GM12878 (cell line): Measurements from ENCODE around the gene PI4KB. TPM values are rescaled to one million over a fixed set of nuclear protein-coding genes. Genes with fewer than 3 reads are reported as not detected.

Experiments
- ATAC-seq: fragments of 200-7000 bp; cut with Tn5 transposase; 3 replicates; pipeline ENCODE4 v1.9.1; 2020; ENCODE audit warnings: mild to moderate bottlenecking, moderate library complexity
- BruUV-seq: library from RNA; stranded (reverse); fragments of 400-500 nt; replicated peaks from 2 replicates; lab custom pipeline; 2021; lab: Mats Ljungman, UMichigan
- CTCF ChIA-PET: fragments of 300-600 bp; sonication (Branson Sonifier 250); formaldehyde crosslinking; extraction: SDS; loops from one replicate; lab custom pipeline; 2021; ENCODE audit warnings: inconsistent platforms; lab: Yijun Ruan, JAX
- POLR2A ChIA-PET: fragments of 350-600 bp; formaldehyde crosslinking; extraction: SDS; loops from one replicate; lab custom pipeline; 2021; ENCODE audit warnings: inconsistent platforms; lab: Charles Lee
- RAD21 ChIA-PET: fragments of 300-600 bp; sonication (Branson Sonifier 250); formaldehyde crosslinking; loops from one replicate; lab custom pipeline; 2023; ENCODE audit warnings: antibody characterized with exemption; ENCODE audit not compliant: unreplicated experiment; lab: Charles Lee
- SMC1A ChIA-PET: fragments of 300-600 bp; sonication (Branson Sonifier 250); formaldehyde crosslinking; loops from one replicate; lab custom pipeline; 2023; ENCODE audit not compliant: unreplicated experiment, uncharacterized antibody; lab: Charles Lee
- DNase-seq: peaks from one replicate; pipeline ENCODE4 v3.0.0-alpha.2; 2011; ENCODE audit warnings: low read depth, low spot score
- FAIRE-seq: peaks from 3 replicates; lab custom pipeline; 2011; peaks lifted over from hg19 to GRCh38; lab: Jason Lieb, UNC
- H2AFZ ChIP-seq: 2 replicates; pipeline ENCODE4 v1.6.0; 2011; ENCODE audit warnings: low read depth, low read length, control low read depth; ENCODE audit not compliant: control insufficient read depth
- H3K27ac ChIP-seq: 2 replicates; pipeline ENCODE4 v1.5.1; 2011; ENCODE audit warnings: control low read depth; ENCODE audit not compliant: control insufficient read depth, insufficient read depth
- H3K27me3 ChIP-seq, 2 experiments: replicated peaks in 1 of 2; 2 replicates each; pipeline versions ENCODE4 v1.6.0 to v1.6.1; 2011; ENCODE audit warnings: low read length in 1 of 2; ENCODE audit not compliant: control insufficient read depth in 2 of 2, insufficient read depth in 2 of 2
- H3K36me3 ChIP-seq, 2 experiments: 2 replicates each; pipeline ENCODE4 v1.5.1; 2011; ENCODE audit warnings: low read length in 1 of 2; ENCODE audit not compliant: control insufficient read depth in 2 of 2, insufficient read depth in 2 of 2
- H3K4me1 ChIP-seq: 2 replicates; pipeline ENCODE4 v1.6.1; 2011; ENCODE audit warnings: mild to moderate bottlenecking, low read length, moderate library complexity, mixed read lengths; ENCODE audit not compliant: control insufficient read depth, insufficient read depth
- H3K4me2 ChIP-seq: 2 replicates; pipeline ENCODE4 v1.6.0; 2011; ENCODE audit warnings: control low read depth; ENCODE audit not compliant: control insufficient read depth, insufficient read depth
- H3K4me3 ChIP-seq: fragments of 200-600 bp; sonication (generic); 2 replicates; pipeline ENCODE4 v1.5.1; 2016
- H3K79me2 ChIP-seq: 2 replicates; pipeline ENCODE4 v1.6.0; 2011; ENCODE audit warnings: low read length; ENCODE audit not compliant: control insufficient read depth, insufficient read depth
- H3K9ac ChIP-seq: 2 replicates; pipeline ENCODE4 v1.8.0; 2011; ENCODE audit warnings: low read length, control low read depth, mixed read lengths; ENCODE audit not compliant: control insufficient read depth, insufficient read depth
- H3K9me3 ChIP-seq: replicated peaks from 3 replicates; pipeline ENCODE4 v1.5.1; 2011; ENCODE audit warnings: mild to moderate bottlenecking, low read length; ENCODE audit not compliant: control insufficient read depth, insufficient read depth
- H4K20me1 ChIP-seq: 2 replicates; pipeline ENCODE4 v1.6.0; 2011; ENCODE audit not compliant: control insufficient read depth, insufficient read depth
- POLR2AphosphoS5 ChIP-seq: IDR thresholded peaks from 2 replicates; pipeline ENCODE4 v1.6.1; 2011; ENCODE audit warnings: mild to moderate bottlenecking, low read length, inconsistent platforms
- TAF1 ChIP-seq: IDR thresholded peaks from 2 replicates; pipeline ENCODE4 v1.6.1; 2011; ENCODE audit warnings: mild to moderate bottlenecking, low read depth, low read length, borderline replicate concordance
- WGBS: methylation state at CpG from one replicate; pipeline ENCODE4 v1.1.6; 2016; ENCODE audit warnings: low lambda C conversion rate; ENCODE audit not compliant: insufficient replicate concordance, insufficient coverage; ENCODE audit errors: missing lambda C conversion rate; 5-methylcytosine and 5-hydroxymethylcytosine counted together
- in situ Hi-C: fragments of 300-500 bp; cut with MboI; formaldehyde crosslinking; loops from 9 replicates; pipeline ENCODE4 v1.14.3; 2018; ENCODE audit warnings: mixed read lengths
- intact Hi-C: fragments of 100-400 bp; cut with micrococcal nuclease; formaldehyde crosslinking; loops from one replicate; pipeline ENCODE4 v1.14.2; 2022; ENCODE audit not compliant: unreplicated experiment
- polyA plus RNA-seq, 11 experiments: library from polyadenylated mRNA; depleted of rRNA in 4 of 11; unstranded in 6 of 11; stranded (reverse) in 5 of 11; fragments of >200 nt; fragmentation: Nextera tagmentation in 4 of 11; fragmentation: Illumina TruSeq in 1 of 11; extraction: Ambion mirVana in 4 of 11; extraction: Trizol in 1 of 11; gene quantifications; 1 replicate in 1 of 11; 2 replicates in 10 of 11; pipeline versions ENCODE4 v1.2.1 to v1.2.3, GENCODE V29; 2011 to 2016; ENCODE audit warnings: inconsistent platforms in 2 of 11, missing spikeins in 2 of 11, low read depth in 1 of 11
- total RNA-seq, 4 experiments: library from RNA; depleted of rRNA in 3 of 4; stranded (reverse); fragments of >200 nt in 3 of 4; fragmentation: Illumina TruSeq in 1 of 4; extraction: Trizol in 1 of 4; gene quantifications; 2 replicates each; pipeline versions ENCODE4 v1.2.1 to v1.2.3, GENCODE V29; 2013 to 2021

PI4KB gene
- total and polyA plus RNA-seq, 10 of the 15 experiments (the other 5 are each of a cell fraction or from before 2014, with no cell fraction given), result 3.3 to 88.3 (median 51.7) TPM

GRCh38 chr1:151284013-151284577 is 43.1 kb downstream of the PI4KB start:
- H3K27me3 ChIP-seq, result no peaks in the 10 kb centered on the region
- TF ChIP-seq POLR2AphosphoS5 (peak; percentile 60; the same call in 1 of the 2 replicates), TAF1 (no peak)
- TF ChIP-seq, all 136 proteins: peak for 1
- no peak for ATAC-seq
- Histone ChIP-seq H3K4me1 (peaks cover 11% of the 10 kb centered on the region), H2AFZ (no peak overlapping the region), H3K79me2 (peaks cover 32% of the 10 kb centered on the region), H3K27ac (no peak overlapping the region), H3K36me3 (peaks cover 15 to 22% of the 10 kb centered on the region in 2 experiments; a peak in 3 of 4 replicates), H3K9ac (no peak overlapping the region; the same call in 1 of the 2 replicates), H3K4me3 (peak overlapping the region; percentile 96), H3K4me2 (peak overlapping the region; percentile 94), H4K20me1 (no peaks in the 10 kb centered on the region), H3K9me3 (no peaks in the 10 kb centered on the region)
- ChIA-PET RAD21 (interaction anchor here (1.0 to 1.4 kb wide), 6 partner anchors 8 to 57 kb away, joined by 3 to 6 read pairs (median 4); partner anchors contain the start of genes PI4KB and PSMD4), CTCF (interaction anchor here (1.3 to 3.0 kb wide), 4 partner anchors 17 to 56 kb away, joined by 3 to 18 read pairs (median 9); no protein-coding TSS in a partner anchor), SMC1A (interaction anchor here (1.5 to 1.6 kb wide), 3 partner anchors 14 to 57 kb away, joined by 3 to 7 read pairs (median 7); no protein-coding TSS in a partner anchor), POLR2A (interaction anchor here (0.6 to 3.6 kb wide), 6 partner anchors 29 to 217 kb away, joined by 3 to 32 read pairs (median 3); partner anchors contain the start of genes PI4KB, PIP5K1A and PSMD4)
- no peak for DNase-seq
- no peak for FAIRE-seq
- 100% methylated on average over 1 of the region's 2 CpGs for WGBS
- intact Hi-C loops, result no loop called here
- no TSS peak for BruUV-seq
- in situ Hi-C loops, result no loop called here
